Measurements from ENCODE around the gene LRIT3.

Gene LRIT3

GRCh38 chr4:109912706-109913595 lies 65.0 kb downstream of the LRIT3 start, which contains the start of gene EGF:
Gene EGF (plus strand): TSS chr4:109912883. CDS start chr4:109913336, 453 bp downstream.
- DNase-seq: peak; percentile 35

GRCh38 chr4:109913596-109914241 lies 65.8 kb downstream of the LRIT3 start:
- no peak for DNase-seq

- no peak for DNase-seq
Measured at GRCh38 chr4:109914322-109914721, 66.4 kb downstream of the LRIT3 start.

- DNase-seq: no peak
Measured at GRCh38 chr4:109915385-109916026, 67.6 kb downstream of the LRIT3 start.

- no peak for DNase-seq
Measured at GRCh38 chr4:109916027-109916409, 68.1 kb downstream of the LRIT3 start.

GRCh38 chr4:109921384-109921808 lies 73.5 kb downstream of the LRIT3 start:
- peak; percentile 60 for DNase-seq

All from eye (tissue), 1 donor.